Type B pancreatic cell (in vitro differentiated cells): ENCODE measurements around the gene APMAP. TPM values are rescaled to one million over a fixed set of nuclear protein-coding genes. Genes with fewer than 3 reads are reported as not detected.
A peak's percentile ranks its signal among the peaks of the same experiment; 100 is the strongest.

Experiments used
- DNase-seq: peaks from one replicate; pipeline ENCODE4 v3.0.0; 2021; ENCODE audit warnings: mixed read lengths; ENCODE audit not compliant: unreplicated experiment; ENCODE audit errors: extremely low spot score
- H3K27ac Mint-ChIP-seq: 2 replicates; pipeline ENCODE4 v1.8.0; 2021; ENCODE audit warnings: mild to moderate bottlenecking, mixed read lengths
- H3K27me3 Mint-ChIP-seq: 2 replicates; pipeline ENCODE4 v1.8.0; 2021; ENCODE audit warnings: mixed read lengths
- H3K36me3 Mint-ChIP-seq: 2 replicates; pipeline ENCODE4 v1.8.0; 2021; ENCODE audit warnings: mixed read lengths
- H3K4me1 Mint-ChIP-seq: one replicate; pipeline ENCODE4 v1.8.0; 2021; ENCODE audit warnings: mixed read lengths; ENCODE audit not compliant: unreplicated experiment
- H3K4me3 Mint-ChIP-seq: 2 replicates; pipeline ENCODE4 v1.8.0; 2021; ENCODE audit warnings: mild to moderate bottlenecking, mixed read lengths
- H3K9me3 Mint-ChIP-seq: 2 replicates; pipeline ENCODE4 v1.8.0; 2021; ENCODE audit warnings: mixed read lengths
- CTCF ChIP-seq: fragments of 200-600 bp; sonication (generic); conservative IDR thresholded peaks from 2 replicates; pipeline ENCODE4 v1.5.0; 2021; ENCODE audit warnings: antibody characterized with exemption, mild to moderate bottlenecking
- total RNA-seq: library from RNA; stranded (reverse); gene quantifications from 2 replicates; pipeline ENCODE4 v1.2.1, GENCODE V29; 2021; ENCODE audit warnings: low replicate concordance

Gene APMAP
- total RNA-seq, 1 donor from 2014 or later, result 71.6 TPM

DNA sequence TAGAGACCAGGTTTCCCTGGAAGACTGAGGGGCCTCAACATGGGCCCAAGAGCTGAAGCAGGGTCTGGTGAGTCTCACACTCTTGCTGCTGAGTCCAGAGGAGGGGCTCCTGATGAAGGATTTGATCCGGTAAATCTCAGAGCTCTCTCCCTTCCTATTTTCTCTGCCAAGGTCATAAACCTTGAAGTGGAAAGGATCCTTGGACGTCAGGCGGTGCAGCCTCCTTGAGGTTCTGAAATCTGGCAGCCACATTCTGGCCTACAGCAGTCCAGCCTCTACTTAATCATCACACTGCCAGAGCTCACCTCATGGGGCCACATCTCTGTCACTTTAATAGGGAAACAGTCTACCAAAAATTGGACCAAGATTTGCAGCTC is 41.4 kb upstream of the APMAP start:
- Mint-ChIP-seq H3K36me3 (no peaks in the 10 kb centered on the region), H3K4me3 (no peak overlapping the region), H3K27me3 (no peaks in the 10 kb centered on the region), H3K27ac (no peak overlapping the region), H3K4me1 (peaks cover 26% of the 10 kb centered on the region), H3K9me3 (no peaks in the 10 kb centered on the region)
- no peak for TF ChIP-seq CTCF
- no peak for DNase-seq

DNA sequence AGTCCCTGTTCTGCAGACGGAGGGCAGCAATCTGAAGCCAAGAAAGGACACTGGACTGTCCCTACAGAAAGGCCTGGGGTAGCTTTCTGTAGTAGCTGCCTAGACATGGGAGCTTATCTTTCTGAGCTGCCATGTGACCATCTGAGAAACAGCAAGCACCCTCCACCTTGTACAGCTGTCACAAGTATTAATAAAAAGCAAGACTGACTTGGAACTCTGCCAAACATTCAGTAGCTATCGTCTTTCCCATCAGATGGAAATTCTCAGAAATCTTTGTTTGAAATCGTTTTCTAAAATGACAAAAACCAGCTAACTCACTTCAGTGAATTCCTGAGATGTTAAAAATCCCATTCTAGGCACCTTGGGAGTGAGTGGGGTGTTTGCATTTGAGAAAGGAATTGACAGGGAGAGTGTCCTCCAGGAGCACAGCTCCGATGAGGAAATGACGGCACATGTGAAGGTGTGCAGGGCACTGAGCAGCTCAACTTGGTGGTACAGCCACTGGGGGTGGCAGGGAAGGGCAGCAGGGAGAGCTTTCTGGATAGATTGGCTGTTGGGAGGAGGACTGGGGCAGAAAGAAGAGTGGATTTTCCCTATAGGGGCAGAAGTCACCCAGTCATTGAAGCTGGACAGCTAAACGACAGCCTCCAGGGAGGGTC is 40.8 kb upstream of the APMAP start:
- DNase-seq, result no peak
- no peaks in the 10 kb centered on the region for H3K27me3 Mint-ChIP-seq
- H3K27ac Mint-ChIP-seq, result peak overlapping the region; percentile 53
- no peak for TF ChIP-seq CTCF
- peaks cover 26% of the 10 kb centered on the region for H3K4me1 Mint-ChIP-seq
- H3K4me3 Mint-ChIP-seq, result peak overlapping the region; percentile 22
- no peaks in the 10 kb centered on the region for H3K9me3 Mint-ChIP-seq
- no peaks in the 10 kb centered on the region for H3K36me3 Mint-ChIP-seq

- Mint-ChIP-seq H3K9me3 (no peaks in the 10 kb centered on the region), H3K36me3 (no peaks in the 10 kb centered on the region), H3K4me3 (peak overlapping the region; percentile 22), H3K4me1 (peaks cover 26% of the 10 kb centered on the region), H3K27me3 (no peaks in the 10 kb centered on the region), H3K27ac (peak overlapping the region; percentile 53)
- no peak for DNase-seq
- peak; percentile 41 for TF ChIP-seq CTCF
Observed at GRCh38 chr20:25032478-25033264, 40.1 kb upstream of the APMAP start.

DNA sequence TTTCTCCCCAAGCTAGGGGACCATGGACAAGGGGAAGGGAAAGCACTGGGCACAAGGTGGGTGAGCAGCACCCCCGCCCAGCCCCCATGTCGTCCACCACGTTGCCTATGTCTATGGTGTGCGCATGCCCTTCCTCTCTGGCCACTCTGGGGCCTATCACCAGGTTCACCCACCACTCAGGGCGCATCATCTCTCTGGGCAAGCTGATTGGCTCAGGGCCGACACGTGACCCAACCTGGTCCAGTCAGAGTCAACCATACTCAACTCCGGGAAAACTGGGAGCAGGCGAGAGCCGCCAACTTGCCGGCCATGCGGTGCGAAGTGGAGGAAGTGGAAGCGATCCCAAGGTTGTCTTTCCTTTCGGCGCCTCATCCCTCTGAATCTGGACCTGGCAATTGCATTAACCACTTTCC is 39.5 kb upstream of the APMAP start:
- H3K4me1 Mint-ChIP-seq, result peaks cover 25% of the 10 kb centered on the region
- H3K36me3 Mint-ChIP-seq, result no peaks in the 10 kb centered on the region
- no peak for DNase-seq
- no peak for TF ChIP-seq CTCF
- H3K9me3 Mint-ChIP-seq, result no peaks in the 10 kb centered on the region
- H3K4me3 Mint-ChIP-seq, result no peak overlapping the region
- H3K27ac Mint-ChIP-seq, result no peak overlapping the region
- no peaks in the 10 kb centered on the region for H3K27me3 Mint-ChIP-seq

DNA sequence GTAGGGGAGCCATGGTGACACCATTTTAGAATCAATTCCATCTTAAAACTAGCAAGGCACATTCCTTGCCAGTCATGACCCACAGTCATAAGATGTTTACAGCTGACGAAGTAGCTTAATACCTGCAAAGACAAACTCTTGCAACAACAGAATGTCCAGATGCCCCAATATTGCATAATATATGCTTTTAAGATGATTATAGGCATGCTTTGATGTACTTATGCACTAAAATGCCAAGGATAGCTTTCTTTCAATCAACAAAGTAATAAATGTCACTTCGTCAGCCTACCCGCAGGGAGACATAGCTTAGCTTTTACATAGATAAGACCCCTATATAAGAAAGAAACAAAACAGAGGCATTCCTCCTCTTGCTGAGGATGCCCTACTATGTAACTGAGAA is 38.7 kb upstream of the APMAP start:
- no peak overlapping the region for H3K4me3 Mint-ChIP-seq
- no peak for DNase-seq
- no peaks in the 10 kb centered on the region for H3K36me3 Mint-ChIP-seq
- TF ChIP-seq CTCF, result no peak
- H3K27ac Mint-ChIP-seq, result no peak overlapping the region
- H3K9me3 Mint-ChIP-seq, result no peaks in the 10 kb centered on the region
- H3K27me3 Mint-ChIP-seq, result no peaks in the 10 kb centered on the region
- peaks cover 17% of the 10 kb centered on the region for H3K4me1 Mint-ChIP-seq
